ENCODE results near the gene TMEM184B.
A peak's percentile ranks its signal among the peaks of the same experiment; 100 is the strongest.
"Not testable (repeated sequence)": the region's sequence is repeated elsewhere in the genome, so short reads cannot be mapped to it uniquely, and the experiment has no call there.

Gene TMEM184B

DNA sequence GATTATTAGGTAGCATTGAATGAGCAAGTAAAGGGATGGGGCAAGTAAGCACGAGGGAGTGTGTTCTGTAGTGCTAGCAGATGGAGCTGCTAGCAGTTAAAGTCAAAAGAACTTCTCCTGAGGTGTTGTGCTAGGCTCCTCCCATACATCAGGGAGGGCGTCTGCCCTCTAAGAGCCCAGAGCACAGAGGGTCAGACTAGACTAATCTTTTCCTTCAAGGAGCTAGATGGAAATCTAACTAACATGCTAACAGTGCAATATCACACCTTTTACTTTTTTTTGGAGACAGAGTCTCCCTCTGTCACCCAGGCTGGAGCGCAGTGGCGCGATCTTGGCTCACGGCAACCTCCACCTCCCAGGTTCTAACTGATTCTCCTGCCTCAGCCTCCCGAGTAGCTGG lies 88.0 kb downstream of the TMEM184B start (continued):
- TF ChIP-seq, protein P1, sequence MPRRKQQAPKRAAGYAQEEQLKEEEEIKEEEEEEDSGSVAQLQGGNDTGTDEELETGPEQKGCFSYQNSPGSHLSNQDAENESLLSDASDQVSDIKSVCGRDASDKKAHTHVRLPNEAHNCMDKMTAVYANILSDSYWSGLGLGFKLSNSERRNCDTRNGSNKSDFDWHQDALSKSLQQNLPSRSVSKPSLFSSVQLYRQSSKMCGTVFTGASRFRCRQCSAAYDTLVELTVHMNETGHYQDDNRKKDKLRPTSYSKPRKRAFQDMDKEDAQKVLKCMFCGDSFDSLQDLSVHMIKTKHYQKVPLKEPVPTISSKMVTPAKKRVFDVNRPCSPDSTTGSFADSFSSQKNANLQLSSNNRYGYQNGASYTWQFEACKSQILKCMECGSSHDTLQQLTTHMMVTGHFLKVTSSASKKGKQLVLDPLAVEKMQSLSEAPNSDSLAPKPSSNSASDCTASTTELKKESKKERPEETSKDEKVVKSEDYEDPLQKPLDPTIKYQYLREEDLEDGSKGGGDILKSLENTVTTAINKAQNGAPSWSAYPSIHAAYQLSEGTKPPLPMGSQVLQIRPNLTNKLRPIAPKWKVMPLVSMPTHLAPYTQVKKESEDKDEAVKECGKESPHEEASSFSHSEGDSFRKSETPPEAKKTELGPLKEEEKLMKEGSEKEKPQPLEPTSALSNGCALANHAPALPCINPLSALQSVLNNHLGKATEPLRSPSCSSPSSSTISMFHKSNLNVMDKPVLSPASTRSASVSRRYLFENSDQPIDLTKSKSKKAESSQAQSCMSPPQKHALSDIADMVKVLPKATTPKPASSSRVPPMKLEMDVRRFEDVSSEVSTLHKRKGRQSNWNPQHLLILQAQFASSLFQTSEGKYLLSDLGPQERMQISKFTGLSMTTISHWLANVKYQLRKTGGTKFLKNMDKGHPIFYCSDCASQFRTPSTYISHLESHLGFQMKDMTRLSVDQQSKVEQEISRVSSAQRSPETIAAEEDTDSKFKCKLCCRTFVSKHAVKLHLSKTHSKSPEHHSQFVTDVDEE (CRISPR knock-in tag; IDR thresholded peaks at IDR 0.05): no peak
- TF ChIP-seq ZNF565 (CRISPR knock-in tag; conservative IDR thresholded peaks at IDR 0.05; ENCODE audit: low read depth): no peak
- TF ChIP-seq, protein P2, sequence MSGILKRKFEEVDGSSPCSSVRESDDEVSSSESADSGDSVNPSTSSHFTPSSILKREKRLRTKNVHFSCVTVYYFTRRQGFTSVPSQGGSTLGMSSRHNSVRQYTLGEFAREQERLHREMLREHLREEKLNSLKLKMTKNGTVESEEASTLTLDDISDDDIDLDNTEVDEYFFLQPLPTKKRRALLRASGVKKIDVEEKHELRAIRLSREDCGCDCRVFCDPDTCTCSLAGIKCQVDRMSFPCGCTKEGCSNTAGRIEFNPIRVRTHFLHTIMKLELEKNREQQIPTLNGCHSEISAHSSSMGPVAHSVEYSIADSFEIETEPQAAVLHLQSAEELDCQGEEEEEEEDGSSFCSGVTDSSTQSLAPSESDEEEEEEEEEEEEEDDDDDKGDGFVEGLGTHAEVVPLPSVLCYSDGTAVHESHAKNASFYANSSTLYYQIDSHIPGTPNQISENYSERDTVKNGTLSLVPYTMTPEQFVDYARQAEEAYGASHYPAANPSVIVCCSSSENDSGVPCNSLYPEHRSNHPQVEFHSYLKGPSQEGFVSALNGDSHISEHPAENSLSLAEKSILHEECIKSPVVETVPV (CRISPR knock-in tag; IDR thresholded peaks at IDR 0.05): no peak
- TF ChIP-seq CSDC2 (CRISPR knock-in tag; IDR thresholded peaks at IDR 0.05): no peak
- TF ChIP-seq ZC3H10 (CRISPR knock-in tag; IDR thresholded peaks at IDR 0.05): no peak
- no peak for TF ChIP-seq GLIS3 (CRISPR knock-in tag; IDR thresholded peaks at IDR 0.05)
- no peak for TF ChIP-seq ZFP3 (CRISPR knock-in tag; IDR thresholded peaks at IDR 0.05)
- no peak for TF ChIP-seq ZNF8 (CRISPR knock-in tag; IDR thresholded peaks at IDR 0.05)
- TF ChIP-seq ESRRG (CRISPR knock-in tag; IDR thresholded peaks at IDR 0.05): no peak

DNA sequence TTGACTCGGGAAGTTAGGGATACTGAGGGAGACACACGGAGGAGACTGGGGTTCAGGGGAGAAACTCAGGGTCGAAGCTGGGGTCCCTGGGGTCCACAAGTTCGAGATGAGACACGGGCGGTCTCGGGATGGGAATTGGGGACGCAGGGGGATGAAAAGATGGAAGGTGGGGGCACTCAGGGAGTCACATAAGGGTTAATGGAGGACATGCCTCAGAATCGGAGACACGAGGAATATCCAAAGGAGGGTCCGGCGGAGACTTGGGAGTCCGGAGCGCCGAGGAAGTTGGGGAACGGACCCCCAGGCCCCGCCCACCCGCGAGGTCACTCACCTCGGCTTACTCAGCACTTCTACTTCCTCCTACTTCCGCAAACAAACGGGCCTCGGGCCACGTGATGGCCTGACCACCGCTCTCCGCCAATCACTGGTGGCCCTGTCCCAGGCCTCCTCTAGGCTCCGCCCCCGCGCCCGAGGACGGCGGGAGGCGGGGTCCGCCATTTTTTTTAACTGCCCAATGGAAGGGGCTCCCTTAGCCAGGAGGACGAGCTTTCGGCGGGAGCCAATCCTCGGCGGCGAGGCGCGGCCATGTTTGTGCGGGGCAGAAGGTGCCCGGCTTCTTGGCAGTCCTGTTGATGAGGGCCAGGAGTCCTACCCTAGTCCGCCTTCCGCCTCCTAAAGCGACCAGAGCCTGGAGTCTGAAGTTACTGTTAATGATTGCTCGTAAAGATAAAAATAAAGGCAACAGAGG lies 91.2 kb downstream of the TMEM184B start, which contains the start of gene PLA2G6:
Gene PLA2G6 (minus strand): TSS at position 378 of the 748 bp plus-strand sequence. CDS start 12,404 bp downstream, outside the sequence.
- peak; percentile 95 for ATAC-seq
- TF ChIP-seq CSDC2 (CRISPR knock-in tag; IDR thresholded peaks at IDR 0.05): no peak
- TF ChIP-seq, protein P3, sequence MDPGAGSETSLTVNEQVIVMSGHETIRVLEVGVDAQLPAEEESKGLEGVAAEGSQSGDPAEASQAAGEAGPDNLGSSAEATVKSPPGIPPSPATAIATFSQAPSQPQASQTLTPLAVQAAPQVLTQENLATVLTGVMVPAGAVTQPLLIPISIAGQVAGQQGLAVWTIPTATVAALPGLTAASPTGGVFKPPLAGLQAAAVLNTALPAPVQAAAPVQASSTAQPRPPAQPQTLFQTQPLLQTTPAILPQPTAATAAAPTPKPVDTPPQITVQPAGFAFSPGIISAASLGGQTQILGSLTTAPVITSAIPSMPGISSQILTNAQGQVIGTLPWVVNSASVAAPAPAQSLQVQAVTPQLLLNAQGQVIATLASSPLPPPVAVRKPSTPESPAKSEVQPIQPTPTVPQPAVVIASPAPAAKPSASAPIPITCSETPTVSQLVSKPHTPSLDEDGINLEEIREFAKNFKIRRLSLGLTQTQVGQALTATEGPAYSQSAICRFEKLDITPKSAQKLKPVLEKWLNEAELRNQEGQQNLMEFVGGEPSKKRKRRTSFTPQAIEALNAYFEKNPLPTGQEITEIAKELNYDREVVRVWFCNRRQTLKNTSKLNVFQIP (CRISPR knock-in tag; IDR thresholded peaks at IDR 0.05; ENCODE audit: borderline replicate concordance, low read depth): no peak
- no peak for TF ChIP-seq PPARA (CRISPR knock-in tag; IDR thresholded peaks at IDR 0.05; ENCODE audit: borderline replicate concordance)
- no peak for TF ChIP-seq RARB (CRISPR knock-in tag; IDR thresholded peaks at IDR 0.05)
- no peak for TF ChIP-seq ZNF70 (CRISPR knock-in tag; IDR thresholded peaks at IDR 0.05)
- TF ChIP-seq, protein P2 (CRISPR knock-in tag; IDR thresholded peaks at IDR 0.05): no peak
- TF ChIP-seq ZC3H10 (CRISPR knock-in tag; IDR thresholded peaks at IDR 0.05): no peak
- no peak for TF ChIP-seq TCF4 (CRISPR knock-in tag; IDR thresholded peaks at IDR 0.05; ENCODE audit: borderline replicate concordance)
- TF ChIP-seq ISL1 (CRISPR knock-in tag; IDR thresholded peaks at IDR 0.05): no peak
- TF ChIP-seq ZFP30 (CRISPR knock-in tag; IDR thresholded peaks at IDR 0.05): no peak
- no peak for TF ChIP-seq ESRRG (CRISPR knock-in tag; IDR thresholded peaks at IDR 0.05)

DNA sequence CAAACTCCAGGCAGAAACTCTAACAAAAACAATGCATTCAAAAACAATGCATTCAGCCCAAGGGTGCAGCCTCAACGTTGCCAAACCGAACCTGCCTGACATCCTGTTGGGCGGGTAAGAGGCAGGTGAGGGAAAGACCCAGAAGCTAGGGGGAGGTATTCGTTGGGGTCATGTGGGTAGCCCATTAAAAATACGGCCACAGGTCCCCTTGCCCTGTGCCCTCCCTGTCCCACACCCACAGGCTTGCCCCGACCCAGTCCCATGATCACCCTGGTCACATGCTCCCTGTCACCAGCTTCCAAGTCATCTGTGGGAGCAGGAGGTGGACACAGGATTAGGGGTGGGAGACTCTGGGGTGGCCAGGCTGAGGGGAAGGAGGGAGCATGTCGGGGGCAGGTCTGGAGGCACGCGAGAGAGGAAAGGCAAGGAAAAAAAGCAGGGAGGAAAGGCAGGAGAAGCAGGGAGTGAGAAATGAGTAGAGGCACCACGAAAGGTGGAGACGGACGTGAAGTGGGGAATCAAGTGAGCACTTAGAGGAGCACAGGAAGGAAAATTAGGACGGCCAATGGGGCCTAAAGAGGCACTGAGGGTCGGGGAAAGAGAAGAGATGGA lies 91.9 kb downstream of the TMEM184B start:
- ATAC-seq: no peak
- no peak for TF ChIP-seq ISL1 (CRISPR knock-in tag; IDR thresholded peaks at IDR 0.05)
- no peak for TF ChIP-seq ARNTL (CRISPR knock-in tag; IDR thresholded peaks at IDR 0.05; ENCODE audit: borderline replicate concordance, low read depth)
- TF ChIP-seq, protein P4, sequence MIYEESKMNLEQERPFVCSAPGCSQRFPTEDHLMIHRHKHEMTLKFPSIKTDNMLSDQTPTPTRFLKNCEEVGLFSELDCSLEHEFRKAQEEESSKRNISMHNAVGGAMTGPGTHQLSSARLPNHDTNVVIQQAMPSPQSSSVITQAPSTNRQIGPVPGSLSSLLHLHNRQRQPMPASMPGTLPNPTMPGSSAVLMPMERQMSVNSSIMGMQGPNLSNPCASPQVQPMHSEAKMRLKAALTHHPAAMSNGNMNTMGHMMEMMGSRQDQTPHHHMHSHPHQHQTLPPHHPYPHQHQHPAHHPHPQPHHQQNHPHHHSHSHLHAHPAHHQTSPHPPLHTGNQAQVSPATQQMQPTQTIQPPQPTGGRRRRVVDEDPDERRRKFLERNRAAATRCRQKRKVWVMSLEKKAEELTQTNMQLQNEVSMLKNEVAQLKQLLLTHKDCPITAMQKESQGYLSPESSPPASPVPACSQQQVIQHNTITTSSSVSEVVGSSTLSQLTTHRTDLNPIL (CRISPR knock-in tag; IDR thresholded peaks at IDR 0.05; ENCODE audit: low read depth): no peak

DNA sequence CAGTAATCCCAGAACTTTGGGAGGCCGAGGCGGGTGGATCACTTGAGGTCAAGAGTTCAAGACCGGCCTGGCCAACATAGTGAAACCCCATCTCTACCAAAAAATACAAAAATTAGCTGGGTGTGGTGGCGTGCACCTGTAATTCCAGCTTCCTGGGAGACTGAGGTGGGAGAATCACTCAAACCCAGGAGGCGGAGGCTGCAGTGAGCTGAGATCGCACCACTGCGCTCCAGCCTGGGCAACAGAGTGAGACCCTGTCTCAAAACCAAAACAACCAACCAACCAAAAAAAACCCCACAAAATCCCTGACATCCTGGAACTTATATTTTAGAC lies 94.2 kb downstream of the TMEM184B start:
- not testable (repeated sequence) for ATAC-seq
